OCI-M2 (cell line): ENCODE results near the gene GABRD.

Experiments
- DNase-seq: peaks from one replicate; lab custom pipeline; 2025; ENCODE audit not compliant: unreplicated experiment; lab: John Stamatoyannopoulos, UW

Gene GABRD

GRCh38 chr1:2050793-2051682 is 31.9 kb downstream of the GABRD start:
- DNase-seq = no peak

GRCh38 chr1:2052054-2052679 is 33.0 kb downstream of the GABRD start:
- DNase-seq = no peak

- DNase-seq = no peak
Observed at GRCh38 chr1:2052756-2053155, 33.6 kb downstream of the GABRD start.

- no peak for DNase-seq
Observed at GRCh38 chr1:2053217-2053616, 34.1 kb downstream of the GABRD start.

- no peak for DNase-seq
Observed at GRCh38 chr1:2053784-2054376, 34.7 kb downstream of the GABRD start.

GRCh38 chr1:2054560-2054959 is 35.4 kb downstream of the GABRD start:
- no peak for DNase-seq

GRCh38 chr1:2055911-2056575 is 36.9 kb downstream of the GABRD start:
- DNase-seq = no peak

GRCh38 chr1:2056955-2057590 is 37.9 kb downstream of the GABRD start:
- DNase-seq = no peak

- DNase-seq = no peak
Observed at GRCh38 chr1:2059290-2059953, 40.3 kb downstream of the GABRD start.

GRCh38 chr1:2060072-2060471 is 40.9 kb downstream of the GABRD start:
- no peak for DNase-seq

- DNase-seq = no peak
Observed at GRCh38 chr1:2060535-2060934, 41.4 kb downstream of the GABRD start.

- DNase-seq = no peak
Observed at GRCh38 chr1:2061065-2061778, 42.1 kb downstream of the GABRD start.

GRCh38 chr1:2065699-2066098 is 46.6 kb downstream of the GABRD start:
- DNase-seq = no peak

GRCh38 chr1:2067393-2067792 is 48.2 kb downstream of the GABRD start:
- no peak for DNase-seq

- no peak for DNase-seq
Observed at GRCh38 chr1:2067981-2068380, 48.8 kb downstream of the GABRD start.

- DNase-seq = no peak
Observed at GRCh38 chr1:2068951-2069350, 49.8 kb downstream of the GABRD start.

GRCh38 chr1:2070016-2070415 is 50.9 kb downstream of the GABRD start:
- no peak for DNase-seq

GRCh38 chr1:2070800-2071530 is 51.8 kb downstream of the GABRD start:
- DNase-seq = no peak

- no peak for DNase-seq
Observed at GRCh38 chr1:2072109-2072806, 53.1 kb downstream of the GABRD start.
